ENCODE results near the gene TTC28.

The TTC28 gene

GRCh38 chr22:28440592-28441390 lies 238.8 kb downstream of the TTC28 start:
- DNase-seq (ENCODE audit: low spot score): no peak

GRCh38 chr22:28438183-28438768 lies 241.4 kb downstream of the TTC28 start:
- DNase-seq (ENCODE audit: low spot score): no peak

GRCh38 chr22:28435982-28436381 lies 243.7 kb downstream of the TTC28 start:
- no peak for DNase-seq (ENCODE audit: low spot score)

- no peak for DNase-seq (ENCODE audit: low spot score)
These were observed 244.4 kb downstream of the TTC28 start for GRCh38 chr22:28435140-28435768.

GRCh38 chr22:28430466-28431025 lies 249.1 kb downstream of the TTC28 start:
- DNase-seq (ENCODE audit: low spot score): no peak

GRCh38 chr22:28429711-28430110 lies 249.9 kb downstream of the TTC28 start:
- DNase-seq (ENCODE audit: low spot score): no peak

GRCh38 chr22:28428271-28428670 lies 251.4 kb downstream of the TTC28 start:
- no peak for DNase-seq (ENCODE audit: low spot score)

- no peak for DNase-seq (ENCODE audit: low spot score)
These were observed 253.1 kb downstream of the TTC28 start for GRCh38 chr22:28426346-28427132.

GRCh38 chr22:28425211-28425610 lies 254.4 kb downstream of the TTC28 start:
- no peak for DNase-seq (ENCODE audit: low spot score)

GRCh38 chr22:28424427-28425080 lies 255.1 kb downstream of the TTC28 start:
- no peak for DNase-seq (ENCODE audit: low spot score)

- no peak for DNase-seq (ENCODE audit: low spot score)
These were observed 259.7 kb downstream of the TTC28 start for GRCh38 chr22:28419919-28420318.

- DNase-seq (ENCODE audit: low spot score): no peak
These were observed 261.6 kb downstream of the TTC28 start for GRCh38 chr22:28418008-28418407.

GRCh38 chr22:28417431-28417830 lies 262.2 kb downstream of the TTC28 start:
- no peak for DNase-seq (ENCODE audit: low spot score)

GRCh38 chr22:28414913-28415312 lies 264.7 kb downstream of the TTC28 start:
- no peak for DNase-seq (ENCODE audit: low spot score)

GRCh38 chr22:28413612-28414399 lies 265.8 kb downstream of the TTC28 start:
- DNase-seq (ENCODE audit: low spot score): no peak

GRCh38 chr22:28412109-28412508 lies 267.5 kb downstream of the TTC28 start:
- no peak for DNase-seq (ENCODE audit: low spot score)

GRCh38 chr22:28411125-28411524 lies 268.5 kb downstream of the TTC28 start:
- DNase-seq (ENCODE audit: low spot score): no peak

- DNase-seq (ENCODE audit: low spot score): no peak
These were observed 269.4 kb downstream of the TTC28 start for GRCh38 chr22:28410050-28410816.

GRCh38 chr22:28408709-28409108 lies 270.9 kb downstream of the TTC28 start:
- no peak for DNase-seq (ENCODE audit: low spot score)

GRCh38 chr22:28407645-28408044 lies 272.0 kb downstream of the TTC28 start:
- DNase-seq (ENCODE audit: low spot score): no peak

Data from left forelimb (tissue), 1 donor.